Measurements from ENCODE around the gene GNG8.

DNA sequence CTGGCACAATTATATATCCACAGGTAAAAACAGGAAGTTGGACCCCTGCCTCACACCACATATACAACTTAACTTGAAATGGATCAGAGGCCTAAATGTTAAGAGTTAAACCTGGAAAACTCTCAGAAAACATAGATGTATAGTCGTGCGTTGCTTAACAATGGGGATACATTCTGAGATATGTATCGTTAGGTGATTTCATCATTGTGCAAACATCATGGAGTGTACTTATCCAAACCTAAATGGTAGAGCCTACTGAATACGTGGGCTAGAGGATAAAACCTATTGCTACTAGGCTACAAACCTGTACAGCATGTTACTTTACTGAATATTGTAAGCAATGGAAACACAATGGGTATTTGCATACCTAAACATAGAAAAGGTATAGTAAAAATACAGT, 49.7 kb downstream of the GNG8 start:
- TF ChIP-seq, protein P1, sequence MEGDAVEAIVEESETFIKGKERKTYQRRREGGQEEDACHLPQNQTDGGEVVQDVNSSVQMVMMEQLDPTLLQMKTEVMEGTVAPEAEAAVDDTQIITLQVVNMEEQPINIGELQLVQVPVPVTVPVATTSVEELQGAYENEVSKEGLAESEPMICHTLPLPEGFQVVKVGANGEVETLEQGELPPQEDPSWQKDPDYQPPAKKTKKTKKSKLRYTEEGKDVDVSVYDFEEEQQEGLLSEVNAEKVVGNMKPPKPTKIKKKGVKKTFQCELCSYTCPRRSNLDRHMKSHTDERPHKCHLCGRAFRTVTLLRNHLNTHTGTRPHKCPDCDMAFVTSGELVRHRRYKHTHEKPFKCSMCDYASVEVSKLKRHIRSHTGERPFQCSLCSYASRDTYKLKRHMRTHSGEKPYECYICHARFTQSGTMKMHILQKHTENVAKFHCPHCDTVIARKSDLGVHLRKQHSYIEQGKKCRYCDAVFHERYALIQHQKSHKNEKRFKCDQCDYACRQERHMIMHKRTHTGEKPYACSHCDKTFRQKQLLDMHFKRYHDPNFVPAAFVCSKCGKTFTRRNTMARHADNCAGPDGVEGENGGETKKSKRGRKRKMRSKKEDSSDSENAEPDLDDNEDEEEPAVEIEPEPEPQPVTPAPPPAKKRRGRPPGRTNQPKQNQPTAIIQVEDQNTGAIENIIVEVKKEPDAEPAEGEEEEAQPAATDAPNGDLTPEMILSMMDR (IDR thresholded peaks at IDR 0.05), result no peak
- no peak for TF ChIP-seq POLR2AphosphoS5 (IDR thresholded peaks at IDR 0.05; ENCODE audit: low read depth, low read length)
